ENCODE results near the gene SNTG2.

The SNTG2 gene

DNA sequence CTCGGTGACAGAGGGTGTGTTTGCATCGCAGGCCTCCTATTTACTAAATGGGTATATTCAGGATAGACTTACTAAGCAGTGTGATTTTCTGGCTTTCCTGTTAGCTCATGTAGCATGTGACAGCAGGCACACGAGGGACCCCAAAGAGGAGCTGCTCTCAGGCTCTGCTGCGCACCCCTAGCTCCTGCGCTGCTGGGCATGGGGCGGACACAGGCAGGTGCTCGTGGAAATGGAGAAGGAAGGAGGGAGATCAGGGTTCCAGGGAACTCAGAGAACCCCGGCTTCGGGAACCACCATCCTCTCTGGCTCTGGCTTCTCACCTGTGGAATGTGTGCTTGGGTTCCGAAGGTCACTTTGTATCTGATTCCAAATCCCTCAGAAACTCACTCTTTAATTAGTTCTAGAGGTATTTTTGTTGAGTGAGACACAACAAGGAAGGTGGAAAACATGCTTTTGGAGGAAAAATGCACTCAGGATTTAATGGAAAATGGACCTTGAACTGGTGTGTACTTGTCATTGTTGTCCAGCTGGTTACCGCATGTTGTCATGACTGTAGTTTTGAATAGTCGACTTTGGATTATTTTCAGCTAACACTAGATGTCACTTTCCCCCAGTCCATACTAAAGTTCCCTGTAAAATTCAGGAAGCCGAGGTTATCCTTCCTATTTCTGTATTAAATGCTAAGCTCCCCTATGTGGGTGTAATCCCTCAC is 3.5 kb downstream of the SNTG2 start:
- no peak for DNase-seq

DNA sequence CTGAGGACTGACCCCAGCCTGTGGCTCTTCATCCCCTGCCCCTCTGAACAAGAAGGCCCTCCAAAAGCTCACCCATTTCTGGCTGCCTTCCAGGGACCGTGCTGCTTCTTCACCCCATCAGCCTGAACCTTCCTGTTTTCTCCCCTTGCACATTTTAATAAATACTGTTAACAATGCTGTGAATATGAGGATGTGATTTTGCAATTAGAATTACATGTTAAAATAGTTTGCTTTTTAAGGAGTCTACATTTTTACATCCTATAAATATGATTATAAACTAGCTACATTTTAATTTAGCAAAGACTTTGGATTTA is 4.0 kb downstream of the SNTG2 start:
- no peak for DNase-seq

DNA sequence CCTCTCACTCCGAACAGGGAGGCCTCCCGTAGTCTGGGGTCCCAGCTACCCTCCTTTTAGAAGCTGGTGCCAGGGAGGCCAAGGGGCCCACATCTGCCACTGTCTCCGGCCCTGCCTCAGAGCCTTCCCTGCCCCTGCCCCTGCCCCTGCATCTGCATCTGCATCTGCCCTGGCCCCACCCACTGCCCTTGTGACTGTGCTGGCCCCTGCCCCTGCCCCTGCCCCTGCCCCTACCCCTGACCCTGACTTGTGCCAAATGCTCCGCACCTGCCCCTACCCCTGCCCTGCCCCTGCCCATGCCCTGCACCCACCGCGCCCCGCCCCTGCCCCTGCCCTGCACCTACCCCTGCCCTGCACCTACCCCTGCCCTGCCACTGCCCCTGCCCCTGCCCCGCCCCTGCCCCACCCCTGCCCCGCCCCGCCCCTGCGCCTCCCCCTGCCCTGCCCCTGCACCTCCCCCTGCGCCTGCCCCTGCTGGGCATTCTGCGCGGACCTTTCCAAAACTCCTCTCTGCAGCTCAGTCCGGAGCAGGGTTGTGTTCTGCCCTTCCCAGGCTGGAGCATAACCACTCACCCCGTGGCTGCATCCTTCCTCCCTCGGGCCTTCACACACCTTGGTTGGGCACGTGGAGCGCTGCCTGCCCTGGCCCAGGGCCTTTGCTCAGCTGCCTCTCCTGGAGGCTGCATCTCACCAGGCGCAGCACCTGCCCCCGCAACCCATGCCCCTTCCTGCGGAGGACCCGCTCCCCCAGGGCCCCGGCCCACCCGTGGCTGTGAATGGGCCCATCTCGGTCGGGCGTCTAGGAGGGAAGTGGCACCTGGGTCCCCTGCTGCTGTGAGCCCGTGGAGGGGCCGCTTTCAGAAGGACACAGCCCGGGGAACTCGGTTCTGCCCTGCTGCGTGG is 5.4 kb downstream of the SNTG2 start:
- no peak for DNase-seq

DNA sequence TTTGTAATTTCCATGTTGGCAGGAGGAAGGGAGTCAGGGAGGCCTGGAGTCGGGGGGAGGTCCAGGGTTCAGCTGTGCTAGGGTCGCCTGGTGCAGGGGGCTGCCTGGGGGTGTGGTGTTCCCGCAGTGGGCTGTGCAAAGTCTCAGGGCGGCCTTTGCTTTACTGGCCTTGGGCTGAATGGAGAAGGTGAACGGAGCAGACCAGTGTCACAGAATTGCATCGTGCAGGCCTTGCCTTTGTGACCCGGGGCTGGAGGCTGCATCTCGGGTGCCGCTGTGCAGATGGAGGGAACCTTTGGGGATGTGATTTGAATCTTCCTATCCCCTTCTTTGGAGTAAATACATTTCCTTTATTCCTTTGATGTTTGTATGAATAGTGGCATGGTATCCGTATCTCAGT is 8.8 kb downstream of the SNTG2 start:
- no peak for DNase-seq

DNA sequence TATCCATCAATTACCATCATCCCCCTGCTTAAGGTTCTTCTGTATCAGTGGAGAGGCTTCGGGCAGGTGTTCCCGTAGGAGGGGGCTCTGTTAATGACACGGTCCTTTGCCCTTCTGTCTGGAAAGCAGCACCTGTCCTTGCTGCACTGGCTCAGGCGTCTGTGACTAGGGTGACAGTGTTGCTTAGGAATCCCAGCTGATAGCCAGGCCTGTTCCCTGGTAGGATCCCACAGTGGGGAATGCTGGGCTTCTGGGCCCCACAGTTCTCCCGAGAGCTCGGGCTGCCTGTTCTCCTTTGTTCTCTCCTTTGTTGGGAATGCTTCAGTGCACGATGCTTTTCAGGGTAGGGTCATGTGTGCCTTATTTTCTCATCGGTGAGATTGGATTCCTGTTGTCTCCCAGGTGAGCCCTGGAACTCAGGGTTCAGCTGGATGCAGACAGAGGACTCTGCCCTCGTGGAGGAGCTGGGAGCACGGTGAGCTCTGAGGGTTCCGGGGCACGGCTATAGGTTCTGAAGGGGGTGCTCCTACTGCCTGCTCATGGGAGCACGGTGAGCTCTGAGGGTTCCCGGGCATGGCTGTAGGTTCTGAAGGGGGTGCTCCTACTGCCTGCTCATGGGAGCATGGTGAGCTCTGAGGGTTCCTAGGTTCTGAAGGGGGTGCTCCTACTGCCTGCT is 9.6 kb downstream of the SNTG2 start:
- DNase-seq = no peak

DNA sequence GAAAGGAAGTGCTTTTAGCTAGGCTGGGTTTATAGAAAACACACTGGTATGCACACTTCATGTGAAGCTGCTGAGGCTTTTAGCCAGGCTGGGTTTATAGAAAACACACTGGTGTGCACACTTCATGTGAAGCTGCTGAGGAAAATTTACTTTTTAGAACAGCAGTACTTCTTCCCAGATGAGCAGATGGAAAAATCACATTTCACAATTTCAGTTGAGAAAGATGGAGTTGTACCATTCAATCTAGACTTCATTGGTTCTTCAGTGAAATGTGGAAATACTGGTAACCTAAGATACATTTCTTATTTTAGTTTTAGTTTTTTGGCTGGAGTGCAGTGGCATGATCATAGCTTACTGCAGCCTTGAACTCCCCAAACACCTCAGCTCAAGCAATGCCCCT is 11.1 kb downstream of the SNTG2 start:
- no peak for DNase-seq

DNA sequence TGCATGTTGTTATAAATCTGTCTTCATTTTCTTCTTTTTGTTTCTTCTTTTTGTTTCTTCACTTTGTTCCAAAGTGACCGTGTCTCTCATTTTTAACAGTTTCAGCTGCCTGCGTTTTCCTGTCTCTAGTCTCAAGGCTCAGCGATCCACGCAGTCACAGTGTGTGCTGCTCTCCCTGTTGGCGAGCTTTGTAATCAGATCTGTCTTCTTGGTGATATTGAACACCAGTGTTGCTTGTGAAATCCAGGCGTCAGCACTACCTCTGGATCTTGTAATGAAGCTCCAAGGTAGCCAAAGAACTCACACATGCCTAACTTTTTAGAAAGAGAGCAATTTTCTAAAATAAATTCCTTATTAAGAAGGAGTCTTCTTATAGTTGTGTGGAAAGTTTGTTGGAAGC is 13.2 kb downstream of the SNTG2 start:
- DNase-seq = no peak

DNA sequence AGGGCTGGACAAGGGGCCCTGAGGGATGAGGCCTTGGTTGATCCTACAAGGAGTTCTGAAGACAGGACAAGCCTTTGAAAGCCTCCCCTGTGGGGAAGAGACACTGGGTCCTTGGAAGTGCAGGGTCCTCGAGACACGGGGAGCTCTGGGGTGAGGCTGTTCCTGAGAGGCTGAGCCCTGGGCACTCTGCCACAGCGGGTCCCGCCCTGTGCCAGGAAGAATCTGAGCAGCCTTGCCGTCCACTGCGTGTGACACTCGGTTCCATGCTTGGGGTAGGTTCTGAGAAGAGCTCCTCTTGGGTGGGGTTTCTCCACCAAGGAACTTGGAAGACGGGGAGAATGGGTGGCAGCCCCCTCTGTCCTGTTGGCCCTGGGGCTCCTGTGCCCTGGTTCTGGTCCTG is 13.9 kb downstream of the SNTG2 start:
- DNase-seq = no peak

DNA sequence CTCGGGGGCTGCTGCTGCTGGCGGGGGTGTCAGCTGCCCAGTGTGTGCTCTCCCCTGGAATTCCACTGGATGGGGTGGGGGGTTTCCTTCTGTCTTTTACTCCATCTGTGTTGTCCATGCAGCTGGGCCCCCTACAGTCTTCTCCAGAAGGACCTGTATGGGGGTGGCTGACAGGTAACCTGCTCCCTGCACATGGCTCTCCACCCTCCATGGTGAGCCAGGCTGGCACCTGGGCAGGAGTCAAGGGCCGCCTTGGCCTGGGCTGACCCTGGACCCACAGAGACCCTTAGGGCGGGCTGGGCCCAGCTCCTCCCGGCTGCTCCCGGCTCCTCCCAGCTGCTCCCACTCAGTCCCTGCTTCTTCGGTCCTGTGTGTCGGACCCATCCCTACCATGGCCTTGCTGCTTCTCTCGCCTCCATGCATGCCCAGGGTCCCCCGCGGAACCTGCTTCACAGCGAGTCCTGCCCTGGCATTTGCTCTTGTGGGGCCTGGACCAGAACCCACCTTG is 15.0 kb downstream of the SNTG2 start:
- no peak for DNase-seq

DNA sequence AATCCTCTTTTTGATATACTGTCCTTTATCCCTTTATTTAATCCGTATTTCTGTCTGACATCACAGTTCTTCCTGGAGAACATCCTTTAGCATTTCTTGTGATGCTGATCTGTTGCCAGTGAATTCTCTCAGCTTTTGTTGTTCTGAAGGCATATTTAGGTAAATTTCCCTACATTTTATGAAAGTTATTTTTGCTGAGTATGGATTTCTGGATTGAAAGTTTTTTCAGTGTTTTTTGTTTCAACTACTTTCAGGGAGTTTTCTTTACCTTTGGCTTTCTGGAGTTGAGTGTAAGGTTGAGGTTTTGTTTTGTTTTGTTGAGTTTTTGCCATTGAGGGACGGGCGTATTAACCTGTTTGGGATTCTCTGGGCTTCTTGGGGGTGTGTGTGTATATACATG is 22.5 kb downstream of the SNTG2 start:
- no peak for DNase-seq

DNA sequence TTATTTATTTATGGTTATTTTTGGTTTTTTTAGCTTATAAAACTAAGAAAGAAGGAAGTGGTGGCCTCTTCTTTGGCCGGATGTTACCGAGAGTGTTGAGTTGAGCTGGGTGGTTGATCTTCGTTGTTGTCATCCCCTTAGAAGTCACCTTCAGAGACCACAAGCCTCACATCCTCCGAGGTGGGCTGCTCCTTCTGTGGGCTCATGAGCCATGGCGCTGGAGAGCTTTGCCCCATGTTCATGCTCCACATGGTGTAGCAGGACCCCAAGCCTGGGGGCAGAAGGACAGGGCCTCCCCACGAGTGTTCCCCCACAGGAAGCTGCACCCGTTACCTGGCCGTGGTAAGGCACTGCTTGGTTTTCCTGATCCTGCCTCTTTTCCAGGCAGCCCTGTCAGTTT is 23.4 kb downstream of the SNTG2 start:
- no peak for DNase-seq

DNA sequence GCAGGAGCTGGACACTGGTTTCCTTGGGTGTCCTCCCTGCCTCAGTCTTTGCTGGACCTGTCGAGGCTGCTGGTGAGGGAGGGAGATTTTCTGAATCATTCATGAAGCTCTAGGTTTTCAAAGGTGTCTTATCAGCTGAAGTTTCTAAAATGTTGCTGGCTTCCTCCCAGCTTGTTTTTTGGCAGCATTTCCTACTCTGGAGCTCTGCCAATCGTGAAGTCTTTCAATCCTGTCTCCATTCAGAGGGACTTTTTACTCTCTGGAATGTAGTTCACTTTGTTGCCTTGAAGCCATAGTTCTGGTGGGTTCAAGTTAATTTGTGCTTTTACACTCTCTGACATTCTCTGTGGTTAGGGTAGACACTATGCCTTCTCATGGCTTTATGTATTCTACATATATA is 23.9 kb downstream of the SNTG2 start:
- DNase-seq = no peak

DNA sequence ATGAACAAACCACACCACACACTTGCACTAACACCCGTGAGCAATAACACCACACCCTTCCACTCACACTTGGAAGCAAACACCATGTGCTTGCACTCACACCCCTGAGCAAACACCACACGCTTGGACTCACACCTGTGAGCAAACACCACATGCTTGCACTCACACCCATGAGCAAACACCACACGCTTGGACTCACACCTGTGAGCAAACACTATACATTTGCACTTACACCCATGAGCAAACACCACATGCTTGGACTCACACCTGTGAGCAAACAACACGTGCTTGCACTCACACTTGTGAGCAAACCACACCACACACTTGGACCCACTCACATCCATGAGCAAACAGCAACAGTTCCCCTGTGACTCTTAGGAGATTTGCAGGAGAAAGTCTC is 24.4 kb downstream of the SNTG2 start:
- no peak for DNase-seq

DNA sequence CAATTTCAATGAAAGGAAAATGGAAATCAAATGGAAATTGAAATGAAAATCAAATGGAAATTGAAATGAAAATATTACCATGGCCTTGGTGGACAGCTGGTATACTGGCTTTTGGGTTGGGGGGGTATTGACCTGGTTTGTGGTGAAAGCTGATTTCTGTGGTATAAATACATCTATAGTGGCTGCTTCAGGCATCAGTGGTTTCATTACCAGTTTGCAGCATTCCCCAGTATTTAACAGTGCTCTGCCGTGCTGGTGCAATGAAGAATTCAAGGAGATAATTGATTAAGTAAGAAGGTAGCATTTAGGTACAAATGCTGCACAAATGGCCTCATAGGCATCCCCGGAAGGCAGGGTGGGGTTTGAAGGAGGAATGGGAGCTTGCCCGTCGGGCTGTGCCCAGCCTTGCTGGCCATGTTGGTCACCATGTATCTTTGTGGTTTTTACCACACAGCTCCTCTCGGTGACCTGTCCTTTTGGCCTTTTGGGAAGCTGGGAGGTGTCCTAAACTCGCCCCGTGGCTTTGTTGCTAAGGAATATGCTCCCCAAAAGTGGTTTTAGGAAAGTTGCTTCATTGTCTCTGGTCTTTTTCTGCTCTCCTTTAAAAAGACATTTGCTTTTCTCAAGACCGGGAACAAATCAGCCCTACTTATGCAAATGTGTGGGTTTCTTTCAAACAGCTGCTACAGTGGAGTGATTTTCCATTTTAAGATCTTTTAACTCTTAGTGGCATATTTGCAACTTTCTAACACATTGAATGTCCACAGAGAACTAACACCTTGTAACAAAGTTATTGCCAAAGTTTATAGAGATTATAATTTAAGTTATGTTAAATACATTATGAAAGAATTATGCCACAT is 28.6 kb downstream of the SNTG2 start:
- no peak for DNase-seq

DNA sequence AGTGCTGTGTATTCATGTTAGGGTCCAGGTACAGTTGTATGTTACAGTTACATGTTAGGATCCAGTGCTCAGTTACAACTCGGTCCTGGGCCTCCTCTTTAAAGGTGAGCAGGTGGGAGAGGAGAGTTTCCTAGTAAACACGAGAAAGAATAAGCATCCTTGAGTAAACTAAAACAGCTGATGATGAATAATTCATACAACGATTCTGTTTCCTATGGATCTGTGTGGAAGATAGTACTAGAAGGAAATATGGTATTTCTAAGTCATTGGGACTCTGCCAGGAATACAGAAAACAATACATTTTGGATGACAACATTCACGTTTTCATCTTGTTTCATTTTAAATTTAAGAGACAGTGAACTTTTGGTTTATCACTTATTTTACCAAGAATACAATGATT is 29.5 kb downstream of the SNTG2 start:
- no peak for DNase-seq

DNA sequence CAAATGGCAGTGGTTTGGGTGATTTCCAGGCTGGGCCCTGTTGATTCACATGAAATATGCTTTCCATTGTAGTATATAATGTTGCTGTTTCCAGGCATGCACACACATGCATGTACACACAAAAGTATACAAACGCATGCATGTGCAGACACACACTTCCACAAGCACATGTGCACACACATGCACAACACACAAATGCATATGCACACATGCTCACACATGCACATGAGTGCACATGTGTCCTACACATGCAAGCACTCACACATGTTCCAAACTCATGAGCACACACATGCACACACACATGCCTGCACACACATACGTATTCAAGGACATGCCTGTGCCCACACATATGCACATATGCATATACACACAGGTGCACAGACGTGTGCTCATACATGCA is 30.6 kb downstream of the SNTG2 start:
- DNase-seq = no peak

DNA sequence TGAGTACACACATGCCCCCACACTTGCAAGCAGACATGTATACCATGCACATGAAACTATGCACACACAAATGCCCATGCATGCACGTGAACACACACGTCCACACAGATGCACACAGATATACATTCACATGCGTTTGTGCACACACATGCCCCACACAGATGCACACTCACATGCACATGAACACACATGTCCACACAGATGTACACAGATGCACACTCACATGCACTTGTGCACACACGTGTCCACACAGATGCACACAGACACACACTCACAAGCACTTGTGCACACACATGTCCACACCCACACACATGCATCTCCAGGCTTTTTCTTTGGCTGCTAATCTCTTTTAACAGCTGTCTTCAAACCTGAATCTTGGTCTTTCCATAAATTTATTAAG is 31.1 kb downstream of the SNTG2 start:
- no peak for DNase-seq

DNA sequence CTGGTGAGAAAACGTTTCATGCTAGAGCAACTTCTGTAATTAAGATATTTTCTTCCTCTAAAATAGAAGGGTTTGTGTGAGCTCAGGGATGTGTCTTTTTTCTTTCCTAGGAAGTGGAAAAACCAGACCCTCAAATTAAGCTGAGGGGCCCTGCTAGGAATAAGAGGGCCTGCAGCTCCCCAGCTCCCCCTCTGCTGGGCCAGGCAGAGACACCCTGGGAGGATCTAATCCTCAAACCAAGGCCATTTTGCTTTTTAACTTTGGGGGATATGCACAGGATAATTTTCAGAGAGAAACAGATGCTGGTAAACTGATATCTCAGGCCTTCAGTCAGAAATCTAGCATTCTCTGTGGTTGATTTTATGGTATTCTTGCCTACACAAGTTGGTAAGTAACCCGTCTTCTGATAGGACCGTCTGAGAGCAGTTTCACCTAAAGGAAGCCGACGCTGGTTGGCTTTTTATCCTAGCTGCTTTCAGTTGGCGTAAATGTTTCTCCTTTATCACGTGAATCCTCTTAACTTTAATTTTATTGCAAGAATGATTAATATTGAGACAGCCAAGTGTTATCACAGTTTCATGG is 34.8 kb downstream of the SNTG2 start:
- DNase-seq = no peak

DNA sequence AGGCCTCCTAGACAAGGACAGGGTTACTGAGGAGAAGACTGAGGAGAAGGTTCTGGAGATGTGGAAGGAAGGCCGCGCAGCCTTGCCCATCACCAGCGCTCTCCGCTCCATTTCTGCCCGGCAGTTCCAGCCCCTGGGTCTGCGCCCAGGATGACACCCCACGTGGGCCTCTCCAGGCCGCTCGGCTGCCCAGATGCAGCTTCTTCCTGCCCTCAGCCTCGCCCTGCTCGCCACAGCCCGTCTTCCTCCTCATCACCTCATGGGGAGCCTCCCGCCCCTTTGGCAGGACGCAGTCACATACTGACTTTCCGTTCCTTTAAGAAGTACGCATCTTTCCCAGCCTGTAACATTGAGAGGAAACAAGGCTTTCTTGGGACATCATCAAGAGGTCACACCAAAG is 37.1 kb downstream of the SNTG2 start:
- DNase-seq = no peak

DNA sequence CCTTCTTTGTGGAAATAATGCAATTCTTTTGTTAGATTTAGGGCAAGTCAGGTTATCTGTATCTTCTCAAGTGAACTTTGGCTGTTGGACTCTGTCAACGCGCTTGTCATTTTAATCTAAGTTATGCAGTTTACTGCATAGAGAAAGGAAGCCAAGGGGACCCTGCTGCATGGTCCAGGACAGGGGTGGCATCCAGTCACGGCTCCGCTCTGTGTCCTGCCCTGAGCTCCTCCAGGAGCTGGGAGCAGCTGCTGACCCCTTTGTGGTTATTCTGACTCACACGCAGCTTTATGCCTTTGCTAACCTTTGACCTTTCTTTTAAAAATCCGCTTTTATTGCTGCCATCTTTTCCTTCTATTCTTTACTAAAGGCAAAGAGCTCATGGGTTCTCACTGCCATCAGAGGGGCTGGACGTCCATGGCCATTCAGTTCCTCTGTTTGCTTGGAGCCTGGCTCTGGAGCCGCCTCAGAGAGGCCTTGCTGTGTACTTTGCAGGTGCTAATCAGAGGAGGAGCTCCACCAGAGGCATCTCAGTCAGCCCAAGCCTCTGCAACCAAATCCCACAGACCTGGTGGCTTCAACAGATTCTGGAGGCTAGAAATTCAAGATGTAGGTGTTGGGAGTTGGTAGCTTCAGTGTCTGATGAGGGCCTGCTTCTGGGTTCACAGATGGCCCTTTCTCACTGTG is 39.3 kb downstream of the SNTG2 start:
- no peak for DNase-seq

DNA sequence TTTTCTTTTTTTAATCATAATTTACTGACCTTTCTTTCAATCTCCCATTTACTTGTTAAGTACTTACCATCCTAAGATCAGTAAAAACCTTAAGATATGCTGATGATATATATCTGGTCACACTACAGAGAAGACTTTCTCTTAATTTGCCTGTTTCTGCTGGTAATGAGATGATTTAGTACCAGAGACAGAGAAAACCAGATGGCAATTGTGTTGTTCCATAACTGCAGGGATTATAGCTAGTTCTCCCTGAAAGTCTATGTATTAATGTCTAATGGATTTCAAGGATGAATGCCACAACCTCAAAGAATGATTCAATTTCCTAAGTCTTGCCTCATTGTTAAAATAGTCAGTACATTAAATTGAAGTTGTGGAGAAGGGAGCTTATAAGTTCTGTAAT is 40.3 kb downstream of the SNTG2 start:
- no peak for DNase-seq

DNA sequence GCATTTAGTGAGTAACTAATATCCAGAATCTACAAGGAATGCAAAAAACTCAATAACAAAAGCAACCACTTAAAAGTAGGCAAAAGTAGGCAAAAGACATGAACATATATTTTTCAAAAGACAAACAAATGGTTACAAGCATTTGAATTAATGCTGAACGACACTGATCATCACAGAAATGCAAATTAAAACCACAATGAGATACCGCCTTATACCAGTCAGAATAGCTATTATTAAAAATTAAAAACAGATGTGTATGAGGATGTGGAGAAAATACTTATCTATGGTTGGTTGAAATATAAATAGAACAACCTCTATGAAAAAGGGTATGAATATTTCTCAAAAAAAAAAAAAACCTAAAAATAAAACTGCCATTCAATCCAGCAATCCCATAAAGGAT is 51.7 kb downstream of the SNTG2 start:
- no peak for DNase-seq

Data from cerebellar nuclear complex (tissue), 1 donor.